Stimulated activated CD4-positive, alpha-beta T cell treated with anti-CD3 and anti-CD28 coated beads, Interleukin-4, amount 100 ng/mL, for 4 hours (primary cell): ENCODE data around the gene SMOC1.

Source experiments
- DNase-seq, 2 experiments: peaks; one replicate each; pipeline ENCODE4 v3.0.0-alpha.2; 2020

SMOC1 gene

GRCh38 chr14:69983317-69983716, 104.1 kb downstream of the SMOC1 start:
- DNase-seq: no peak

- DNase-seq: no peak
Observed at GRCh38 chr14:69985463-69985862, 106.2 kb downstream of the SMOC1 start.

GRCh38 chr14:69986336-69986735, 107.1 kb downstream of the SMOC1 start:
- DNase-seq: no peak

- no peak for DNase-seq
Observed at GRCh38 chr14:69987406-69988121, 108.3 kb downstream of the SMOC1 start.

DNA sequence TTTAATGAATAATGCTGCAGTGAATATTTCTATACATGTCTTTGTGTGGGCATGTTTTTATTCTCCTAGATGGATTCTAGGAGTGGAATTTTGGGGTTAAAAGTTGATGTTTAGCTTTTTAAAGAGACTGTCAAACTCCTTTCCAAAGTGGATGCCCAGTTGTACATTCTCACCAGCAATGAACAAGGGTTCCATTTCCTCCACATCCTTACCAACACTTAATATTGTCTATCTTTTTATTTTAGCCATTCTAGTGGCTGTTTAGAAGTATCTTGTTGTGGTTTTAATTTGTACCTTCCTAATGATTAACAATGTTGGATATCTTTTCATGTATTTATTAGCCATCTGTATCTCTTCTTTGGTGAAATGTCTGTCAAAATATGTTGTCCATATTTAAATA, 109.8 kb downstream of the SMOC1 start:
- no peak for DNase-seq

- no peak for DNase-seq
Observed at GRCh38 chr14:69989622-69990021, 110.4 kb downstream of the SMOC1 start.

- DNase-seq: no peak
Observed at GRCh38 chr14:69990323-69990722, 111.1 kb downstream of the SMOC1 start.

- no peak for DNase-seq
Observed at GRCh38 chr14:69991422-69991821, 112.2 kb downstream of the SMOC1 start.

DNA sequence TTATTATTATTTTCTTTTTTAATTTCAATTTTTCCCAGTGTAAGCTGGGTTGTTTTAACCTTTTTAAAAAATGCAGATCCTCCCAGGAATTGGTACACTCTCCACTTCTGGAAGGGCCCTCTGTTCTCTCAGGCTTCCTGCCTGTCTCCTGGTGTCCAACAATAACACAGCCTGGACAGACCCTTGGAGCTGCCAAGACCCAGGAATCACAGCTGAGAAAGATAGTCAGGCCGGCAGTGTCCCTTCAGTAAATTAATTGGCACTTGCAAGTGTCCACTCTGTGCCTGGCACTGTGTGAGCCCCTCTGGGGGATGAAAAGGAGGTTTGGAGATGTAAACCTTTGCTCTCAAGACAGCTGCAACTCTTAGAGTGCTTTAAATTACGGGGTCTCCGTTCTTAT, 113.3 kb downstream of the SMOC1 start:
- no peak for DNase-seq

DNA sequence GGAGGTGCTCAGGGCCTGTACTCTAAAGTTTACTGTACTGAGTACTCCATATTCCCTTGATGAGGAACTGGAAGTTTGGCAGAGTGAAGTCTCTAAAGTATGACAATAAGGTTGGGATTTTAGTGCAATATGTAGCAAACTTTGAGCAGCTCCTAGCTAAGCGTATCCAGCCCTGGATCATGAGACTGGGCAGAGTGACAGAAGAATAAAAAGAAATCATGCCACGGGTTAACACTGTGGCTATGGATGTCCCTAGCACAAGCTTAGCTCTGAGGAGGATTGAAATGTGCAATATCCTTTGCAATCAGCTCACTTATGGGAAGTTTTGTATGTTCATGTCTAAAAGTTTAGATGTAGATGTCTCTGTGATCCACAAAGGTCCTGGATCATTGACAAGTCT, 114.1 kb downstream of the SMOC1 start:
- DNase-seq: no peak

DNA sequence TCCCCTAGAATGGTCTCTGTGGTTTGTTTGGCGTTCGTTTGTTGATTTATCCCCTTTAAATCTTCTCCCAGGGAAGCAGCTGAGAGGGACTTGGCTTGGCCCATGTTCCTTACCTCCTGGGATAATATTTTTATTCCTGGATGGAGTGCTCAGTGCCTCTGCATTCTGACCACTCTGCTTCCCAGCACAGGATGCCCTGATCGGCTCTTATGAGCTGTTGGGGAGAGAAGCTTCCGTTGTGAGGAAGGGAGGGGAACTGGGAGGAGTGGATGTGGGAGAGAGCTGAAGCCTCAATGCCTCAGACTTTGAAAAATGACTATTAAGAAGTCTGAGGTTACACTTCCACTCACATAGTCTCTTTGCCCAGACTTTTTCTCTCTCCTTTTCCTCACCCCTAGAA, 114.8 kb downstream of the SMOC1 start:
- no peak for DNase-seq

GRCh38 chr14:69996216-69996615, 117.0 kb downstream of the SMOC1 start:
- no peak for DNase-seq

DNA sequence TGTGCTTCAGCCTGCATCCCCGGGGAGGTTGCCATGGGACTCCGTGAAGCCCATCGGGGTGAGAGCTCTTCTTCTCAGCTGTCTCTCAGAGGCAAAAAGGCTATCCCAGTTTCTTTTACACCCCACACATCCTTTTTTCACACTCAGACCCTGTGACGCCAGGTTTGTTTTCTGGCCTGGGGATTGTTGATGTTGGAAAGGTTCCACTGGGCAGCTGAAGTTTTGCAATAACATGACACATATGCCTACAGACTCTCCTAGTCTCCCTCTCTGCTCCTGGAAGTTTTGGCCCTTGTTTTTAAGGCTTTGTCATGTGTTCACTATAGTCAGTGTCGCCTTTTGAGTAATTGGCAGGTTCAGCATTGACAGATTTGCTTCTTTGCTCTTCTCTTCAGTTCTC, 118.6 kb downstream of the SMOC1 start:
- no peak for DNase-seq

DNA sequence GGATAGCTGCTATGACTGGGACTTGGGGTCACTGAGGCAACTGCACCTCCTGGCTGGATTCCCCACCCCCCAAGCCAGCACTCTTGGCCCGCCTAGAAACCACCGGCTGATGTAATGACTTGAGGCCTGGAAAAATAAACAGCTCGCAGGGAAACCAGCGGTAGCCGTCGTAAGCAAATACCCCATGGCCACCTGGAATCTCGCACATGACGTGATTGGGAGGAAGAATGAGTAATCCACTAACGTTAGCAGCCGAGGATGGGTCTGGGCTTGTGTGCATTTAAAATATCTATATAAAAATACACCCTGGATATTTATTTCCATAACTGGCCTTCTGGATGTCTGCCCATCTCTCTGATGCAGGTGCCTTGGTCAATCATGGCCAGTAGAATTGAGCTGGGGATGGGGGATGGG, 120.1 kb downstream of the SMOC1 start:
- no peak for DNase-seq

DNA sequence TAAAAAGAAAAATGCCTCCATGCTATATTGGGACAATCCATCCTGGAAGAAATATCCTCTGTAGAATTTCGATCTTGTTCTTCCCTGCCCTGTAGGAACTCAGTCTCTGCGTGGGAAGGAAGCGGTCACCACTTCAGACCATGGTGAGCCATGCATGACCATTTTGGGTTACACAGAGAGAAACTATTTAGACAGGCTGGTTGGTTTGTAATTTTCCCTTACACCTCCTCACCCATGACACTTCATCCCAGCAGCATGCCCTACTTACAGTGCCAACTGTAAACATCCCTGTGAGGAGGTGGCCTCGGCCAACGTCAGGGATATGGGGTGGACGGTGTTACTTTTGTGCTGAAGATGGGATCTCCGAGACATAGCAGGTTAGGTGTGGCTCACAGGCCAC, 121.4 kb downstream of the SMOC1 start:
- no peak for DNase-seq

DNA sequence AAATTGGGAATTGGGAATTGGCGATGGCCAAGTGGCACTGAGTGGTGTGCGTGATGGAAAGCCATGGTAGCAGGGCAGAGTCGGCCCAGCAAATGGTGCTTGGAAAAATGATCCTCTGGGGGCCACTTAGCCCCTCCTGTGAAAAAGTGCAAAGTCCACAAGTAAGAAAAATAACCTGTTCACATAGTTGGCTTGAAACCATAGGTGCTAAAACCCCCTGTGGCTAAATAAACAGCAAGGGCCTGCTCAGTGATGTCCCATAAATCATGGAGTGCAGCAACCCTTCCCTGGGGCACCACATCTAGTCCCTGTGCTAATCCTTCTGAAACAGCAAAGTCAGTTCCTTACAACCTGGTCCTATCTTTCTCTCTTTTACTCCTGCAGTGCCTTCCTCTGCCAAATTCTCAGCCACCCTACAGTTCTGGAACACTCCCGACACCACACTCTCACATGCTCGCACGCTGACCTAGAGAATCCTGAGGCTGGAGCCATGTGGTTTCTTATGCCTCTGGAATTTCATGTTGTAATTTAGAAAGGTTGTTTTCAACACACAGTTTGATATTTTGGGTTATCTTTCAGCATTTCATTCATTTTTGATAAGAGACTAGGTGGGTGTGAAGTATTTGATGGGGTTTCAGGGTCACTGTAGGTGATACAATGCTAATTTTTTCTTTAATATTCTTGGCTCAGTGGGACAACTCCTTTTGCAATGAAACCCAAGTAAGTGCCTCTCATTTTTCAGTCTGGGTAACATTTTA, 123.6 kb downstream of the SMOC1 start:
- DNase-seq: no peak

DNA sequence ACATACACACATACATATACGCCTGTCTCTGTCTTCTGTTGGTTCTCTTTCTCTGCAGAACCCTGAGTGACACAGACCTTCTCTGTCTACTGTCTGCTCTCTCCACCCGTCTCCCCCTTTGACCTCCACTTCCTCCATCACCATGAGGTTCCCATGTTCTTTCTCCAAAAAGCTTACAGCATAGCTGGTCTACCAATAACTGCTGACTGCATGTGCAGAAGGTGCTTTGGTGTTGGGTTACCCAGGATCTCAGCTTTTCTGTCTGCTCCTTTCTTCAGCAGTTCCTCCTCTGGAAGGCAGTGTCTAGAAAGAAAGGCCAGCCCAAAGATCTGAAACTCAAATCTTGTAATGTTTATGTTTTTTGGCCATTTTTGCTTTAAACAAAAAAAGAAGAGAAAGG, 125.6 kb downstream of the SMOC1 start:
- no peak for DNase-seq

GRCh38 chr14:70005281-70005805, 126.1 kb downstream of the SMOC1 start:
- no peak for DNase-seq

- DNase-seq: no peak
Observed at GRCh38 chr14:70006699-70007098, 127.5 kb downstream of the SMOC1 start.

DNA sequence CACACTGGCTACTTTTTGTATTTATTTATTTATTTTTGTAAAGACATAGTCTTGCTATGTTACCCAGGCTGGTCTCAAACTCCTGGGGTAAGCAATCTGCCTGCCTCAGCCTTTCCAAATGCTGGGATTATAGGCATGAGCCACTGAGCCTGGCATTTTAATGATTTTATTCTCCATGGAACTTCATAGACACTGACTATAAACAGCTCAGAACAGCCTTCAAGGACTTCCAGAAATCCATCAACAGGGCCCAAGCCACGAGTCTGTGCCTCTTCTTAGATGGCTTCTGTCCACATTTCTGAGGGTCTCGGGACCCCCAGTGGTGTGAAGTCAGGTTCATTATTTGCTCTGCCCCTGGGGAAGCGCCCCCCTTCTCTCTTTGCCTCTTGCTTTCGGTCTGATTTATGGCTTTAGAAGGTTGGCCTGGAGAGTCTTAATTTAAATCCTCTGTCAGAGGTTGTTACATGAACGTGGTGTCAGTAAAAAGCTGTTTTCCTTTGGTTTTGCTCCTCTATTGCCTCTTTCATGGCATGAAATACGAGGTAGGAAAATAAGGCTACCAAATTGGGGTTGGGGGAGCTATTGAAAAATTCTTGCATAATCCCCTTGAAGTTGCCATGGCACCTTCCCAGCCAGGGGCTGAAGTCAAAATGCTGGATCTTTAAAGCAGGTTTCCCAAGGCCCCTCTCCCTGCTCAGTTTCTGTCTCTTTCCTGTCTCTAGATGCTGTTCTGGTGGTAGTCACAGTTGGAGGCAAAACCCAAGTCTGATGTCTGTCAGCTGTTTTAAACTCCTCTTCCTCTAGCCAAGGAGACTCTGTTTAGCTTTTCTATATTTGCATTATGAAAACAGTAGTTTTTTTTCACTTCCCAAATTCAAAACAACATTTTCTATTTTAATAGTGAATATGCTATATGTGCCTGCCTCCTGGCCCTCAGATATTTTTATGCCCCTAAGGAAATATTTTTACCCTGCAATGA, 129.4 kb downstream of the SMOC1 start:
- DNase-seq: no peak

DNA sequence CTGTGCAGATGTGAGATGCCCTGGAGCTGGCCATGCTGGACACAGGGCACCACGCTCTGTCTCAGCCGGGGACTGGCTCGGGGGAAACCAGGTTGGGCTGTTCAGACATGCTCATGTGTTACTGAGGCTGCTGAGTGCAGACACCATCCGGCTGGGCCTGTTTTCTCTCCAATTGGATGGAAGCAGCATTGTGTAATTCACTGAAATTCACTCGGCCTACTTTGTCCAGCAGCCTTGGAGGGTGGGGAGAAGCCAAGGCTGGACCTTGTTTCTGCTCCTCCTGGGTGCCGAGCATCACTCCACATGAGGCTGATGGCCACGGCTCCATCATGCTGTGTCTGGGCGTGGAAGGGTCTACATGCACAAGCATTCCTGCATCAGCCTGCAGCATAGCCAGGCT, 130.7 kb downstream of the SMOC1 start:
- DNase-seq: no peak

DNA sequence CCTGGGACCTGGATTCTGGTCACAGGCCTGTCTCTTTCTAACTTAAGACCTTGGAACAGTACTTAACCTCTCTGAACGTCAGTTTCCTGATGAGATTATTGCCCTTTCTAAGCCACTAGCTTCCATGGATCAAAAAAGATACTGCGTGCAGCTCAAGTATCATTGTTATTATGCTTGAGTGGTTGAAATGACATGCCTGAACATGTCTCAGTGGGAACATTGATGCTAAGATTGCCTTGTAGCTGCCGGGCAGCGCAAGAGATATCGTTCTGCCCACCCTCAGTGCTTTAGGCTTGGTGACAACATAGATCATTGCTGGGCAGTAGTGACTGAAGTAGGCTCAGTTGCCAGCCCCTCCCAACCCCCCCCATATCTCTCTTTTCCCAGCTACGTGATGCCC, 131.9 kb downstream of the SMOC1 start:
- DNase-seq: no peak

GRCh38 chr14:70011708-70012107, 132.5 kb downstream of the SMOC1 start:
- DNase-seq: no peak
